ENCODE measurements around the gene GPHB5. TPM values are rescaled to one million over a fixed set of nuclear protein-coding genes. Genes with fewer than 3 reads are reported as not detected.

Gene GPHB5
- total and polyA plus RNA-seq, 2 of the 13 experiments (the other 11 are each of a cell fraction or from before 2014, with no cell fraction given) = not detected

Other genes with a start within 250 kb of the GPHB5 start
- gene RHOJ, start 114.5 kb downstream of the GPHB5 start, total RNA-seq (2016; rRNA removed; fragmentation: Illumina TruSeq; extraction: Trizol) = 0.22 and 0.49 TPM in 2 replicates
- 1.3 and 1.4 TPM in 2 replicates for gene RHOJ, start 114.5 kb downstream of the GPHB5 start, polyA plus RNA-seq (2011; rRNA removed)
- gene PPP2R5E, start 224.4 kb upstream of the GPHB5 start, total RNA-seq (2016; rRNA removed; fragmentation: Illumina TruSeq; extraction: Trizol) = 11.0 and 22.5 TPM in 2 replicates
- gene PPP2R5E, start 224.4 kb upstream of the GPHB5 start, polyA plus RNA-seq (2011; rRNA removed) = 6.4 and 8.9 TPM in 2 replicates